ENCODE results near the gene CNKSR2.

The CNKSR2 gene

DNA sequence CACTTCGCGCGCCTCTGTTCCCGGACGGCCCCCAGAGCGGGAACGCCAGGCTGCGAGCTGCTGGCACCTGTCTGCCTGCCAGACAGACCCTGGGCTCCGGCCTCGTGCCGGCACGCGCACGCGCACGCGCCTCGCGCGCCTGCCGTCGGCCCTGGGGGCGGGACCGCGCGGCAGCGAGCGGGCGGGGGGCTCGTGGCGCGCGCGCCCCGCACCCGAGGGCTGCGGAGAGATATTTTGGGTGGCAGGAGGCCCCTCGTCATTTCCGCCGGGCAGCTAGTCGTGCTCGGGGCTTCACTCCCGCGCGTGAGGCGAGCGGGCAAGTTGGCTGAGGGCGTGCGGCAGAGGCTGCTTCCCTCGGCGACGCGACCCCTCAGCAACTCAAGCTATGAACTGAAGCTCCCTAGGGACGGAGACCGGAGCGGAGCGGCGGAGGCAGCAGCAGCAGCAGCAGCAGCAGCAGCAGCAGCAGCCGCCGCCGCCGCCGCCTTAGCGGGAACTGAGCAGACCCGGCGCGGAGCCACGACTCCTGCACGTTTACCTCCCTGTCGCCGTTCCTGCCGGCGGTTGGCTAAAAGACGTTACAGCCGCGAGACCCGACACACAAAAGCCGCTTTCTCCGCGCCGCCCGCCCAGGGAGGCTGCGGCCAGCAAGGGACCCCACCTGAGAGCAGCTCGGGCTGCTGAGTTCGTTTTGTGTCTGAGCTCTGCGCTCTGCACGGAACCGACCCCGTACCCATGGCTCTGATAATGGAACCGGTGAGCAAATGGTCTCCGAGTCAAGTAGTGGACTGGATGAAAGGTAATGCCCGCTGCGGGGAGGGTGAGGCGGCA lies at the start of gene CNKSR2:
Gene CNKSR2, plus strand, starts transcription at position 256 of the 831 bp plus-strand sequence. Its CDS starts 480 bp downstream, at position 736.
- peak; percentile 70 for DNase-seq

DNA sequence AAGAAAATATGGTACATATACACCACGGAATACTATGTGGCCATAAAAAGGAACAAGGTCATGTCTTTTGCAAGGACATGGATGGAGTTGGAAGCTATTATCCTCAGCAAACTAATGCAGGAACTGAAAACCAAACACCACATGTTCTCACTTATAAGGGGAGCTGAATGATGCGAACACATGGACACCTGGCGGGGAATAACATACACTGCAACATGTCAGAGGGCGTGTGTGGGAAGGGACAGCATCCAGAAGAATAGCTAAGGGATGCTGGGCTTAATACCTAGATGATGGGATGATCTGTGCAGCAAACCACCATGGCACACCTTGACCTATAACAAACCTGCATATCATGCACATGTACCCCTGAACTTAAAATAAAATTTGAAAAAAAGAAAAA lies 19.5 kb upstream of the CNKSR2 start:
- no peak for DNase-seq

DNA sequence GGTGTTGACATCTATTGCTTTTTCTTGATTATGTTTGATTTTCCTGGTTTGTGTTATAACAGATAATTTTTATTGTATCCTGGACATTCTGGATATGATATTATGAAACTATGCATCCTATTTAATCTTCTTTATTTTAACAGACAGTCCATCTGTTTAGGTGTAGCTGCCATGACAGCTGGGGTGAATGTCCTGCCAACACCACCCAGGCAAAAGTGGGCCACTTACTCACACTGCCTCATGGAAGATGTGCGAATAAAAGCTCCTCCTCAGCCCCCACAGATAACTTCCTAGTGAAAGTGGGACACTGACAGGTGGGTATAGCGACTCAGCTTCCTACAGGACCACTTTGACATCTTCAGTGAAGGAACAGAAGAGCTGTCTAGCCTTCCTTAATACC lies 18.4 kb upstream of the CNKSR2 start:
- no peak for DNase-seq

DNA sequence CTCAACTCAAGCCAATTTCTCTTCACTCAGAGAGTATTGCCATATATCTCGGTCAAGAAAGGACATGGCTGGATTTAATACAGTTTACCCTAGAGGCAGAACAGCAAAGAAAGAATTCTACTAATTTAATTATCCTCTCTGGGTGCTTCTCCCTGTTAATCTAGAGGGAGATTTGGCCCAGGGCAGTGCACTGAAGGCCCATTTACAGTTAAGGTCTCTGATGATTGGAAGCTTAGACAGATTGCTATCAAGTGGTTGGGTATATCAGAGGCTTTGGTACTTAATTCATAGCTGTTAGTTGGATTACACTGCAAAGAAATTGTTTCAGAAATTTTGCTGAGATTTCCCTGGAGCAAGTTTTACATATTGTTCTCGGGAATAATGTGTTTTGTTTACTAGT lies 4.6 kb upstream of the CNKSR2 start:
- no peak for DNase-seq

DNA sequence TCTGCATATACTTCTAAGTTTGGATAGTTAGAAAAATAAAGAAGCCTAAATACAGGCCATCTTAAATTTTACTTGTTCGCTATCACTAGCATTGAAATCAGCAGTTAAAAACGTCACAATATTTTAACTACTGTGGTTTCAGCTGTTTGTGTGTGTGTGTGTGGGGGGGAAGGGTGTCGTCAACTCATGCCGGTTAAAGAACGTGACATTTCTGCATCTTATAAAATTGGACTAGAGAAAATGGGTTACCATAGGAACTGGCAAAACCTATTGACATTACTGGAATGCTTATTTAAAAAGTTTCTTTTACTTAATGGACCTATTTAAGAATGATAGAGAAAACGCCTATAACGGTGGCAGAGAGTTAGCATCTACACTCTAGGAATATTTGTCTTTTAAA lies 1.2 kb upstream of the CNKSR2 start:
- no peak for DNase-seq

DNA sequence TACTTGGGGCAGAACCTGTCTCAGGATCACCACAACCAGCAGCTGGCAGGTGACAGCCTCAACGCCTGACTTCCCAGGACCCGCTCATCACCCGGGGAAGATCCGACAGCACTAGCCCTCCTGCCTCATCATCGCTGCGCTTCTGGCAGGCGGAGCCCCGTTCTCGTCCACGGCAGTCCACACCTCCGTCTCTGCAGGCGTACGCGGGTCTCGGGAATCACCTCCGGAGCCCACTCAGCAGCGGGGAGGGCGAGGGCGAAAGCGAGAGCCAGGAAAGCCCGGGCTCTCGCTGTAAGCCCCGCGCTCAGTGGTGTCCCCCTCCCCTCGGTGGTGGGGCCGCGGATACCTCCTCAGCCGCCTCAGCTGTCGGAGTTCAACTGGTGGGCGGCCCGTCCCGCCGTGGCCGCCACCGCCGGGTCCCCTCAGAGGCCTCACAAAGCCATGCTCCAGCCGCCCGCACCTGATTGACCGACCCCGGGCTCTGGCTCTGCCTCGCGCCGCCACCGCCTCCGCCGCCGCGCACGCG lies 518 bp upstream of the CNKSR2 start:
- peak; percentile 23 for DNase-seq

DNA sequence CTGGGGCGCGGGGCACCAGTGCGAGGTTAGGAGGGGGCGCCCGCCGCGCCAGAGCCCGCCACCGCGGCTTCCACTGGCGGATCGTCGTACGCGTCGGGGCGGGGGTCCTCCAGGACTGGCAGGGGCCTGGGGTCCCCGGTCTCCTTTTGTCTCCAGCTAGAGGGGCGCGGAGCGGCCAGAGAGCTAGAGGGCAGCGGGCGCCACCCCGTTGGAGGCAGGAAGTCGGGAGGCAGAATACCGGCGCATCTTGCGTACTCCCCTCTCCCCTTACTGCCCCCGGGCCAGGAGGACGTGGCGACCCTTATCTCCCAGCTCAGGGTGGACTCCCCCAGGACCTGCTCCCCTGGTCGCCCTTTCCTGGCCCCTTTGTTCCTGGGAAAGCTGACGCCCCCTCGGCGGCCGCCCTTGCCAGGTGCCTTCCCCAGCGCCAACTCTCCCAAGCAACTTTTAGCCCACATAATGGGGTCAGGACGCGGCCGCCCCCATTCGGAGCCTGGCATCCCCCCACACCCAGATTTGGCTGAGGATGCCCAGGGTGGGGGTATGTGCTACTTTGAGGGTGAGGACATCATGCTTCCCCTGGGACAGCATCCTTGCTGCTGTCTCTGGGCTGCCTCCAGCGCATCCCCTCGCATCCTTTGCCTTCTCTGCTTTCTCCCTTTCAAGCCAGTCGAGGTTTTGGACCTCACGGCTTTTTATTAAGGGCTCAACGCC lies 933 bp downstream of the CNKSR2 start:
- no peak for DNase-seq

DNA sequence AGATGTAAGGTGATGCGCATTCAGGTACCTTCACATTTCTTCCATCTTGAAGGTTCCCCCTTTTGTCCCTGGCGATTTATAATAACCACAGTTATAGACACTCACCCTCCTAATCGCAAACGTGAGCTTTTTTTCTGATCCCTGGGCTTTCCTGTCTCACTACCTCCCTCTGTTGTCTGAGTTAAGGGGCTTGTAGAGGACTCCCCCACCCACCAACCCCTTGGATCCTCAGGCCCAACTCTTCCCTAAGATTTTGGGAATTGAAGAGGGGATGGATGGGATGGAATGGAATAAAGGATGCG lies 1.4 kb downstream of the CNKSR2 start:
- DNase-seq: no peak

DNA sequence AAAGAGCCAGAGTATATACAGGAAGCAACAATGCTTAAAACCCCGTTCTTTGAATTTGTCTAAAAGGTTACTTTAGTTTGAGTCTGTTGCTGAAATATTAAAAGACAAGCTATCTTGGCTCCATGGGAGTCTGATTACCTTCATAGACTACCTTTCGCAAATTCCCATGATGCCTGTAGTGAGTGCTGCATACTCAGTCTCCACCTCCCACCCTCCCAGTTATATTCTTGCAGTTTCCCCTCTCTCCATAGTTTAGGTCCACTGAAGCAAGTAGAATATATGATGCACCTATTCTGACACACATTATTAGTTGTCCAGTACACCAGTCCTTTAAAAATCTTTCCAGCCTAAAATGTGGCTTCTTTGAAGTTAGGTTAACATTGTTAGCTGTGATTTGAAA lies 2.4 kb downstream of the CNKSR2 start:
- DNase-seq: no peak

DNA sequence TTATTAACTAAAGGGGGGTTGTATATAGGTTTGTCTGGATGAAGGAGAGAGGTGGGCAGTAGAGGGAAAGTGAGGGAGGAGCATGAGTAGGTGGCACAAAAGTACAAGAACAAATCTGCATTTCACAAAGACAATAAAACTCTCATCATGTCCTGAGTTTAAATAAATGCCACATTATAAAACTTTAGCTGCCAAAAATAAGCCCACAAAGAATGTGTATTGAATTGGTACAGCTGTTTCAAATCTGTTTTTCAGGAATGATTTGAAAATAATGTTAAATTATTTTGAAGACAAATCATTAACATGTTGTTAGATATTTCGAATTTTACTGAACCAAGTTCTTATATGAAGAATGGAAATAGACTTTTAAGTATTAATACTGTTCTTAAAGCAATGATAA lies 5.8 kb downstream of the CNKSR2 start:
- DNase-seq: no peak

DNA sequence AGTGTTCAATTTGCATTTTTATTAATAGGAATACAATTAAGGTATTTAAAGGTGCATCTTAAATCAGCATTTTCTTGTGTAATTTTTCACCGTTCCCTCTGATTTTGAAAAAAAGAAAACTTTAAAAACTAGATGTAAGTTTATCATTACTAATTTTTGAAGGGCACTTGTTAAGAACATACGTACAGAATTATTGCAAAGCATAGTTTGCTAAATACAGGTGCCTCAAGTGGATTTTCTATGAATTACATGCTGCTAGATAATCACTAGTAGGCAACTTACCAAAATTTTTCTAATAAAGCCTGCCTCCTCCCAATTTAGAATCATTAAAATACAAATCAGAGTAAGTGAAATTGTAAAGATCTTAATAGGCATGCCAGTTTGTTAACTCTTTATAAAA lies 8.5 kb downstream of the CNKSR2 start:
- peak; percentile 11 for DNase-seq

DNA sequence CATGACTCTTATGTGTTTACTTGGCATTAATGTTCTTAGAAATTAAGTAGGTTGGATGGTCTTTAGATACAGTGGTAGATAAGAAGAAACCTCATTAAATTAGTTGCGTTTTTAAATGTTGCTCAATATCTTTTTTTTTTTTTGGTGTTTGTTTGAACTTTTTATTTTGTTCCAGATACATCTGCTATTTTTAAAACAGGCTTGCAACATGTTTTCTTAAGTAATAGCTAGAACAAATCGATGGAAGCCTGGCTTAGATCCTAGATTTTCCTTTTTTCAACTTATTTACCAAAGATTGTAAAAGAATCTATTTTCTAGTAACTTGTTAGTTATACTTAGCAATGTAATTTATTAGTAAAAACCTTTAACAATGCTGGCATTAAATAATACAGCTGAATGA lies 9.3 kb downstream of the CNKSR2 start:
- no peak for DNase-seq

DNA sequence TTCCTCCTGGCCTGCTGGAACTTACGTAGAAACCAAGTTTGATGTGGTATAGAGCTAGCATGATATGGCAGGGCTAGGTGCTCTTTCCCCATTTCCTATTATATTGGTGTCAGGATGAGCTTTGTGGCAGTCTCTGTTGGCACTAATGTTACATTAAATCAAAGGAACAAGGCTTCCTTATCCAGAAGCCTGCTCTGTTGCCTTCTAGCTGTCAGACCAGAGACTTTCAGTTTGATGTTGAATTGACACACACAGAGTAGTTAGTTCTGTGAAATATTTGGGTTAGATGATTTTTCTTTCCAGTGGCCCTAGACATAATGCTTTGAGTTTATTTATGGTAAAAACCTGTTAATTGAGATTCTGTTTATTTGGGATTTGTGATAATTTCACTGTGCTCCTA lies 10.0 kb downstream of the CNKSR2 start:
- DNase-seq: no peak

DNA sequence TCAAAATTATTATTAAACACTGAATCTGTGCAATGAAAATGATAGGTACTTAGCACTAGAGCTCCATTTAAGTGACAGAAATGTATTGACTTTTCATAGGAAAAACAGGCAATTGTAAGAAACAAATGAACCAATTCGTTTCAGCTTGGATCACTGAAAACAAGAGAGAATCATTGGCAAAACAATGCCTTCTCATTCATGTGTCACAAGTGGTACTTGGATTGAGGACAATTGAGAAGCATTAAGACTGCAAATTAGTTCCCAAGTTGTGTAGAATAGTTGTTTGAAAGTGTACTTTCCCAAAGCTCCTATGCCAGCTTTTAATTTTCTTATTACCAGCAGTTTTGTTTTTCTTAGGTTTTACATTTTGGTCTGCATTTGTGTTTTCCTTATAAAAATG lies 20.6 kb downstream of the CNKSR2 start:
- DNase-seq: no peak

DNA sequence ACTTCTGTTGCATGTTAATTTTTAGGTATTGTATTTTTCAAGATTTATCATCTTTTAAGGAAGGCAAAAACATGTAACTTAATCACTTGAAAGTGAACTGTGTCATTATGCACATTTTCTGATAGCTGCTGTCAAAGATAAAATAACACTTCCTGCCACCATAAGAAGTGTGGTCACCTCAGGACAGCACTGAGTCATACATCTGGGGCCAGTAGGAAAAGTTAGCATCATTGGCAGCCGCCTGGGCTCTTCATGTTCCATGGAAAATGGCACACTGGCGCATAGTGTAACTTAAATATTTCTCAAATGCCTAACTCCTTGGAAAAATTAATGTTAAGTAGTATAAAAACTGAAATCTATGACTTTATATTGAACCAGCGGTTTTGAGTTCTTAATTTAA lies 24.2 kb downstream of the CNKSR2 start:
- no peak for DNase-seq

DNA sequence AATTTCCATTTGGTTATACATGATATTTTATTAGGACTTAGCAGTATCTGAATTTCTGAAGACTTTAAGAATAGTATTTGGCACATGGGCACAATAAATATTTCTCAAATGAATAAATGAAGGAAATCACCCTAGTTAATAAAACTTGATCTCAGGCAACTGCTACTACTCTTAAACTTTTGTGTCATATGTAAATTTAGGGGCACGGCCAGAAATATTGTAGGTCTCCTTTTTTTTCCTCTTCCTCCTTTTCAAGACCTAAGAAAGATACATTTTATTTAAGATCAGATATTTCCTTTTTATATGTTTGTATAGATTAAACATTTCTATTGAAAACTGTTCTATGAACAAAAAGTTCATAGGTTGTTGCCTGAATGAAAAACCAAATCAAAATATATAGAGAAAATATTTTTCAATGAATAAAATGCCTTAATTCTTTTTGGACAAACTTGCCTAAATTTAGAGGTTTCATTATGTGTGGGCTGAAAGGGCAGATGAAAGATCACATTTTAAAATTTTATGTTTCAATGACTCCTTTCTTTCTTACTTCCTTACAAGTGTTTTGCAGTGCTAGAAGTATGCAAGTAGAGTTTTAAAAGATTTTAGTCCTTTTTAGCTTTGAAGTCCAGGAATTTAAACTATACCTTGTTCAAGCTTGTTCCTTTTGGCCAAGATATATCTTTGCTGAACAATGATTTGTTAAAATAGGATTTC lies 26.3 kb downstream of the CNKSR2 start:
- DNase-seq: no peak

DNA sequence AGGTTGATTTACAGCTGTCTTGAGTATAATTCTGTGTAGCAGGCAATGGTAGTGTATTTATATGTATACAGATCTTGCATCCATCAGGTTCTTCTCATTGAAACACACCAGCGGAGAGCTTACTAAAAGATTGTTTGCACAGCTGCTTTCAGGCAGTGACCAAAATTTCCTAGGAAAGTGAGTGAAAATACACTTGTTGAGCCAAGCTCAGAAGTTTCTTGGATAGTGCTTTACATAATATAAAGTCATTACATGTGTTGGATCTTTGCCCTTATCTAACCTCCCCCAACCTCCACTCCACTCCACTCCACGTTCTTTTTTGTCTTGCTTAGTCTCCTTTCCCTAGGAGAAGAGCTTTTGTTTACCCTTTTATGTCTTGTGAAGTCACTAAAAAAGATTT lies 34.1 kb downstream of the CNKSR2 start:
- no peak for DNase-seq

DNA sequence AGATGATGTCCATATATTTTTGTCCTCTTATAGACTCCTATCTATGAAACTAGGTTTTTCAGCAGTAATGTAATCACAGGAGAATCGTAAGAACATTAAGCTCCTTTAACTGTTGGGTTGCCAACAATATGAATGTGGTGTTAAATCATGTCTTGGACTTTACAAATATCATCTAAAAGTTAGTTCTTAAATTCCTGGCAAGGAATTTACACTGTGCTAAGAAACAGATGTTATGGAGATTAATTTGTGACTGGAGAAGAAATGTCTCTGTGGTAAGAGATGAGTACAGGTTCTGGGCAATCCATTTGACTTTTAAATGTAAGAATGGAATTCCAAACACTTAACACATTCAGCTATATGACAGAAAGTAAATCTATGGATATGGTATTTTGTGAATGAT lies 34.6 kb downstream of the CNKSR2 start:
- no peak for DNase-seq

DNA sequence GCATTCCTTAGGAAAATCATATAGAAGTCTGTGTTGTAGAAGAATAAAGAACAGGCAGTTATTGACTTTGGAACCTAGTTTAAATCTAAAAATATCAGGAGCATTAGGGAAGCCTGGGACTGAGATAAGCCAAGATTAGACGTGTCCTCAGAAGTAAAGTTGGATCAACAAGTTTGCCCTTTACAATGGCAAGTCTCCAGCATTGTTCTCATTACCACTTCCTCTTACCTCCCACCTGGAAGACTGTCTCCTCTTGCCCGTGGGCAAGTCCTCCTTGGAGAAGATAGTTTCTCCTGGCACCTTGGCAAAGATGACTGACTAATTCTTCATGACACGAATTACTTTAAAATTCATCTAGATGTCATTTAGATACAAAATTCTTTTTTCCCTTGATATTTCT lies 37.8 kb downstream of the CNKSR2 start:
- DNase-seq: no peak

DNA sequence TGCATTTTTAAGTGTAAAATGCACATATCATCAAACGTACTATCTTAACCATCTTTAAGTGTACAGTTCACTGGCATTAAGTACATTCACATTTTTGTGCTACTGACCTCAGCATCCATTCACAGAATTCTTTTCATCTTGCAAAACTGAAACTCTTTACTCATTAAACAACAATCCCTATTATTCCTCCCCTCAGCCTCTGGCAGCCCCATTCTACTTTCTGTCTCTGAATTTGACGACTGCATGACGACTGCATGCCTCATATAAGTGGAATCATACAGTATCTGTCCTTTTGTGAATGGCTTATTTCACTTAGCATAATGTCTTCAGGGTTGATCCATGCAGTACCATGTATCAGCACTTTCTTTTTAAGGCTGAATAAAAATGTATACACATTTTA lies 38.7 kb downstream of the CNKSR2 start:
- DNase-seq: no peak

DNA sequence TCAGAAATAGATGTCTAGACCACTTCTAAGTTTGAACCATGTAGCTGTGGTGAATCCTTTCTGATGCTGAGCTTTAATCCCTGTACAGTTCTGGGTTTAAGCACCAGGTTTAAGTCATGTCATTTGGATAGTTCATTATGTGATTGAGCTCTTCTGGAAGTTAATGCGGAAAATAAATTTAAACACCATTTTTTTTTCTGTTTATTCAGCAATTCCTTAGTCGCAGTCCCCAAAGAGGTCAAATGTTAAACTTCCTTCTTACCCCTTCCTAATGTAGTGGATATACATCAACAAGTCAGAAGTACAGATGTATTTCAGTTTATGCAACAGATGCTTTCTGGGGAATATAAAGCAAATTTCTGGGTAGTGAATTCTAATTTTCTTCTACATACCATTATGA lies 52.9 kb downstream of the CNKSR2 start:
- no peak for DNase-seq

DNA sequence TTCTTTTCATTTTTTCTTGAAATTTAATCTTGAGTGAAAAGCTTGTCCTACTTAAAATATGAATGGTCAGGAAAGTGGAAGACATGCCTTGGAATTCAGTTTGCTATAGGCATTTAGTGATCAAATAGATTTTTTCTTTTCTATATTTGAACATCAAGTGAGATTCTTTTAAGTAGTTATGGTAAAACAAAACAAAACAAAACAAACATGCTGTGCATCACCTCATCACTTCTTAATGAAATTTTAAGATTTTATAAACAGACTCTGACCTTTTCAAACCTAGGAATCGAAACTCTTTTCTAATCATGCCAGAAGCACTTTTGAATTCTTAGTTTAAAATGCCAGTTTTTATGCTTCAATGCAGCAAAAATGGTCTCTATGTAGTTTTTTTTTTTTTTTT lies 62.8 kb downstream of the CNKSR2 start:
- DNase-seq: no peak

DNA sequence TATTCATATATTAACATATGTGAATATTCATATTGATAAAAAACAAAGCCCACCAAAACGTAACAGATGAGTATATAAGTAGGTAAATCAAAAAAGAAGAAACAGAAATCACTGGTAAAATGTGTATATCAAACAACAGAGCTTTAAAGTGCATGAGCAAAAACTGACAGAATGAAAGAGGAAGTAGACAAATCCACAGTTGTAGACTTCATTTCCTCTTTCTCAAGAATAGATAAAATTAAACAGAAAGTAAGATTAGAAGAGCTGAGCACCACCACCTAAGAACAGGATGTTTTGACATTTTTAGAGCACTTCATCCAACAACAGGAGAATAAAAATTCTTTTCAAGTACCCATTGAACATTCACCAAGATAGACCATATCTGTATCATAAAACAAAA lies 64.6 kb downstream of the CNKSR2 start:
- DNase-seq: peak; percentile 15

DNA sequence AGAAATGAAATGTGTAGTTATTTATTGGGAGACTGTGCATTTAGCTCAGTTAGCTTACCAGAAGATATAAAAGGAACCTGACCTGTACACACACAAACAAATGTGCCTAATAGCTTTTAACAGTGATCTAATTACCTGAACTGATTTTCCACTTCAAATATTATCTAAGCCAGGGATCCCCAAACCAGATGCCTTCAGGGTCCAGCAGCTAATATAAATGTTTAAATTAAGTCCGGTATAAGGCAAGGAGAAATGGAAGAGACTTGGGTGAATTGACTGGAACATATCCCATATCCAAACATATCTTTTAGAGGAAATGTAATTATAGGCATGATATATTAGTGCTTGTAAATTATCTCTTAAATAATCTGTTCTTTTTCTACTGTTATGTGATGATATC lies 66.7 kb downstream of the CNKSR2 start:
- no peak for DNase-seq

All from CD4-positive, alpha-beta T cell treated with Interleukin-12 subunit alpha and Interleukin-12 subunit beta, for 1 hour (primary cell).